Adrenal gland (tissue), 12 donors: ENCODE measurements around the gene ENOX1. TPM values are rescaled to one million over a fixed set of nuclear protein-coding genes. Genes with fewer than 3 reads are reported as not detected.

Experiments used
- DNase-seq, 7 donors: peaks; one replicate each; pipeline ENCODE4 v3.0.0-alpha.2; 2019 to 2020
- H3K27ac ChIP-seq, 5 donors: fragments of 200-600 bp; sonication (generic) in 4 of 5; 1 replicate in 3 of 5; 2 replicates in 2 of 5; pipeline versions ENCODE4 v1.5.1 to v1.8.0; 2016 to 2020; ENCODE audit warnings: mild to moderate bottlenecking in 1 of 5
- H3K27me3 ChIP-seq: fragments of 200-600 bp; 2 replicates; pipeline ENCODE4 v1.8.0; 2021
- H3K36me3 ChIP-seq, 2 donors: fragments of 200-600 bp; replicated peaks in 1 of 2; 1 replicate in 1 of 2; 2 replicates in 1 of 2; pipeline versions ENCODE4 v1.5.1 to v1.8.0; 2018 to 2022
- H3K4me1 ChIP-seq, 2 donors: fragments of 200-600 bp; replicated peaks in 1 of 2; 1 replicate in 1 of 2; 2 replicates in 1 of 2; pipeline versions ENCODE4 v1.5.1 to v1.8.0; 2018 to 2021
- H3K4me3 ChIP-seq, 4 donors: fragments of 200-600 bp; sonication (generic) in 3 of 4; one replicate each; pipeline ENCODE4 v1.5.1; 2016 to 2018
- H3K9me3 ChIP-seq, 3 donors: fragments of 200-600 bp; sonication (generic) in 1 of 3; replicated peaks in 1 of 3; 1 replicate in 2 of 3; 2 replicates in 1 of 3; pipeline versions ENCODE4 v1.5.1 to v1.8.0; 2016 to 2021
- POLR2A ChIP-seq, 2 donors: fragments of 450-650 bp; IDR thresholded peaks; one replicate each; pipeline ENCODE4 v1.6.1; 2017; ENCODE audit warnings: antibody characterized with exemption in 2 of 2, mild to moderate bottlenecking in 2 of 2, moderate library complexity in 1 of 2
- WGBS, 4 donors: extraction: QIAGEN DNeasy Blood & Tissue Kit in 2 of 4; methylation state at CpG; one replicate each; pipeline versions ENCODE4 v1.1.5 to v1.1.7; 2013 to 2017; 5-methylcytosine and 5-hydroxymethylcytosine counted together
- intact Hi-C, 2 donors: fragments of 100-400 bp; cut with DNase I; formaldehyde crosslinking; loops; one replicate each; pipeline versions ENCODE4 v1.14.1 to v1.15.0; 2022 to 2023
- polyA plus RNA-seq, 3 donors: library from polyadenylated mRNA; stranded (reverse); fragments of 200-250 nt in 2 of 3; fragments of 350-450 nt in 1 of 3; fragmentation: Illumina TruSeq in 1 of 3; extraction: RNeasy Lipid Tissue Mini Kit (QIAGEN cat#74804) in 1 of 3; gene quantifications; one replicate each; pipeline ENCODE4 v1.2.3, GENCODE V29; 2013 to 2014
- total RNA-seq, 9 donors: library from RNA; depleted of rRNA in 4 of 9; stranded (reverse); fragments of >200 nt in 4 of 9; fragments of 120-200 nt in 1 of 9; fragmentation: NEBNext Ultra II Directional in 1 of 9; extraction: Animal tissue kit (Norgen Biotek cat#: 25700) in 1 of 9; gene quantifications; one replicate each; pipeline versions ENCODE4 v1.1.0 to v1.2.4, GENCODE V29; 2013 to 2023
- TF ChIP-seq, protein P1 (sequence below), 6 experiments: fragments of 450-650 bp in 4 of 6; fragments of 200-600 bp in 2 of 6; sonication (generic) in 1 of 6; IDR thresholded peaks; 1 replicate in 5 of 6; 2 replicates in 1 of 6; pipeline versions ENCODE4 v1.5.1 to v1.8.0; 2016 to 2021; ENCODE audit warnings: antibody characterized with exemption in 6 of 6, mild to moderate bottlenecking in 2 of 6, moderate library complexity in 1 of 6
- donor health status: healthy with polysubstance abuse.
- donor health status: Bipolar disorder and iron deficiency.
- donor health status: DM: yes; HTN: yes; CAD: no.
- donor health status: DM: no; HTN: no; CAD: no.
- donor health status: DM: no; HTN: no; CAD: no.
- donor health status: DM: yes; HTN: yes; CAD: no.

Gene ENOX1
- total and polyA plus RNA-seq, 12 donors, result 0.25 to 5.8 (median 1.6) TPM

- intact Hi-C loops, result no loop called here
- Histone ChIP-seq H3K27me3 (no peaks in the 10 kb centered on the region), H3K9me3 (no peaks in the 10 kb centered on the region), H3K36me3 (no peaks in the 10 kb centered on the region), H3K4me3 (no peak overlapping the region), H3K27ac (no peak overlapping the region), H3K4me1 (no peaks in the 10 kb centered on the region)
- no peak for TF ChIP-seq POLR2A (IDR thresholded peaks at IDR 0.05)
- TF ChIP-seq, protein P1, sequence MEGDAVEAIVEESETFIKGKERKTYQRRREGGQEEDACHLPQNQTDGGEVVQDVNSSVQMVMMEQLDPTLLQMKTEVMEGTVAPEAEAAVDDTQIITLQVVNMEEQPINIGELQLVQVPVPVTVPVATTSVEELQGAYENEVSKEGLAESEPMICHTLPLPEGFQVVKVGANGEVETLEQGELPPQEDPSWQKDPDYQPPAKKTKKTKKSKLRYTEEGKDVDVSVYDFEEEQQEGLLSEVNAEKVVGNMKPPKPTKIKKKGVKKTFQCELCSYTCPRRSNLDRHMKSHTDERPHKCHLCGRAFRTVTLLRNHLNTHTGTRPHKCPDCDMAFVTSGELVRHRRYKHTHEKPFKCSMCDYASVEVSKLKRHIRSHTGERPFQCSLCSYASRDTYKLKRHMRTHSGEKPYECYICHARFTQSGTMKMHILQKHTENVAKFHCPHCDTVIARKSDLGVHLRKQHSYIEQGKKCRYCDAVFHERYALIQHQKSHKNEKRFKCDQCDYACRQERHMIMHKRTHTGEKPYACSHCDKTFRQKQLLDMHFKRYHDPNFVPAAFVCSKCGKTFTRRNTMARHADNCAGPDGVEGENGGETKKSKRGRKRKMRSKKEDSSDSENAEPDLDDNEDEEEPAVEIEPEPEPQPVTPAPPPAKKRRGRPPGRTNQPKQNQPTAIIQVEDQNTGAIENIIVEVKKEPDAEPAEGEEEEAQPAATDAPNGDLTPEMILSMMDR (IDR thresholded peaks at IDR 0.05), result no peak
- no peak for DNase-seq
Observed at GRCh38 chr13:43742911-43743310, 43.9 kb downstream of the ENOX1 start.

DNA sequence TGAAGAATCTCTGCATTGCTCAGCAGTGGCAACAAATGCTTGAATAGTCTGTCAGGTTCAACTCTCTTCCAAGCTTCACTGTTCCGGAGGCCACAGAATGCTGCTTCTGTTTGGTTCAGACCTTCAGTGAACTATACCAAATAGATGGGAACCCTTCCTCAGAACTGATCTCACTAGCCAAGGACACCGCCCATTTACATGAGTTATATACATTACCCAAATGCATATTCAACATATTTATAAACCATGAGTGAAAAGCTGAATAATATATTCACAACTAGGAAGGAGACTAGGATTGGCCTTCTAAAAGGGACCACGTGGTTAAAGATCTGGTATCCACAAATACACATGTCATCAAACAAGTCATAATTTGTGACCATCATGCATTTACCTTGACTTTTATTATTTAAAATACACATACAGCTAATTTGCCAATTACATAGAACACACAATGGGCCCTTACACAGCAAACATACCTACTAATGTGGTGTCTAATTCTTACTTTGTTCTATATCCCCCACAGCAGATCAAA is 49.3 kb downstream of the ENOX1 start:
- H3K27me3 ChIP-seq, result no peaks in the 10 kb centered on the region
- no peak overlapping the region for H3K27ac ChIP-seq
- WGBS, 4 donors, result 89 to 97% (median 91%) methylated on average over 3 of the region's 3 CpGs
- H3K36me3 ChIP-seq, result no peaks in the 10 kb centered on the region
- TF ChIP-seq POLR2A (IDR thresholded peaks at IDR 0.05), result no peak
- H3K9me3 ChIP-seq, result no peaks in the 10 kb centered on the region
- DNase-seq, result no peak
- H3K4me1 ChIP-seq, result no peaks in the 10 kb centered on the region
- no peak overlapping the region for H3K4me3 ChIP-seq
- intact Hi-C loops, result no loop called here

- WGBS, 4 donors, result 81 to 94% (median 85%) methylated on average over 3 of the region's 3 CpGs
- intact Hi-C loops, result no loop called here
- no peak overlapping the region for H3K27ac ChIP-seq
- no peak for DNase-seq
- no peak for TF ChIP-seq POLR2A (IDR thresholded peaks at IDR 0.05)
- no peaks in the 10 kb centered on the region for H3K9me3 ChIP-seq
- H3K4me3 ChIP-seq, result no peak overlapping the region
- H3K4me1 ChIP-seq, result no peaks in the 10 kb centered on the region
- no peaks in the 10 kb centered on the region for H3K27me3 ChIP-seq
- H3K36me3 ChIP-seq, result no peaks in the 10 kb centered on the region
Observed at GRCh38 chr13:43732726-43733125, 54.0 kb downstream of the ENOX1 start.

DNA sequence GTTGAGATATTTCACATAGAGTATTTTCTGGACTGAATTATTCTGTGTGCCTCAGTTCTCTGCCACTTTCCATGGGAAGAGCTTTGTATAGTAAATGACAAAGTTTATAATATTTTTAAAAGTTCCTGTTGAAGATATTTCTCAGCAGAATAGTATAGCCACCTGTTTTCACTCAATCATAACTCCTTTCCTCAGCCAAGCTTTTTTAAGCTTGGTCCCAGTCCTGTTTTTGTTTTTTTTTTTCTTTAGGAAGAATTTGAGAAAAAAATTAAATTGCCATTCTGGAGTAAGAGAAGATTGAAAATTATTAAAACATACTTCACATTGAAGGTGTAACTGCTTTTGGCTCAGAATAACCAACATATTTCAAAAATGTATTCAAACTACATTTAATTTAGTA is 55.5 kb downstream of the ENOX1 start:
- no peaks in the 10 kb centered on the region for H3K4me1 ChIP-seq
- no peaks in the 10 kb centered on the region for H3K27me3 ChIP-seq
- no peak overlapping the region for H3K27ac ChIP-seq
- intact Hi-C loops, result no loop called here
- no peak overlapping the region for H3K4me3 ChIP-seq
- TF ChIP-seq POLR2A (IDR thresholded peaks at IDR 0.05), result no peak
- TF ChIP-seq, protein P1 (IDR thresholded peaks at IDR 0.05), result no peak
- no peaks in the 10 kb centered on the region for H3K9me3 ChIP-seq
- no peak for DNase-seq
- H3K36me3 ChIP-seq, result no peaks in the 10 kb centered on the region

- H3K4me3 ChIP-seq, result no peak overlapping the region
- H3K36me3 ChIP-seq, result no peaks in the 10 kb centered on the region
- no peaks in the 10 kb centered on the region for H3K4me1 ChIP-seq
- DNase-seq, result peak in 5 of 7 donors; percentile 10 to 58 (median 27)
- intact Hi-C loops, result no loop called here
- H3K9me3 ChIP-seq, result no peaks in the 10 kb centered on the region
- peak overlapping the region in 1 of 5 donors; percentile 32 for H3K27ac ChIP-seq
- WGBS, 4 donors, result 54 to 75% (median 74%) methylated on average over 3 of the region's 3 CpGs
- TF ChIP-seq POLR2A (IDR thresholded peaks at IDR 0.05), result no peak
- TF ChIP-seq, protein P1 (IDR thresholded peaks at IDR 0.05), result no peak
- no peaks in the 10 kb centered on the region for H3K27me3 ChIP-seq
Observed at GRCh38 chr13:43730642-43731041, 56.1 kb downstream of the ENOX1 start.
